Left forelimb (tissue), 1 donor: ENCODE data around the gene SLC47A1.
"Not testable (repeated sequence)": the region's sequence is repeated elsewhere in the genome, so short reads cannot be mapped to it uniquely, and the experiment has no call there.

ENCODE experiments used
- DNase-seq: peaks from one replicate; pipeline ENCODE4 v3.0.0-alpha.2; 2018; ENCODE audit warnings: low spot score

SLC47A1 gene

DNA sequence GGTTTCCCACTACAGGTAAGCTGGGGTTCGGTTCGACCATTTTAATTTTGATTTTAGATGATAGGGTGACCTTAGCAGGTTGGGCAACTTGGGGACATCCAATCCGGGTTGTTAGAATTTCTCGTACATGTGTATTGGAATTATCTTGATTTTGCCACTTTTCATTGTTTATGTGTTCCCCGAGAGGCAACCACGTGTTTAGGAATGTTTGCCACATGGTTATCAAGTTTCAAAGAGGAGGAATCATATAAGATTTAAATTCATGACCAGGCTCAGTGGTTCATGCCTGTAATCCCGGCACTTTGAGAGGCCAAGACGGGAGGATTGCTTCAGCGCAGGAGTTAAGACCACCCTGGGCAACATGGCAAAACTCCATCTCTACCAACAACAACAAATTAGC, 10.0 kb upstream of the SLC47A1 start:
- DNase-seq: no peak

DNA sequence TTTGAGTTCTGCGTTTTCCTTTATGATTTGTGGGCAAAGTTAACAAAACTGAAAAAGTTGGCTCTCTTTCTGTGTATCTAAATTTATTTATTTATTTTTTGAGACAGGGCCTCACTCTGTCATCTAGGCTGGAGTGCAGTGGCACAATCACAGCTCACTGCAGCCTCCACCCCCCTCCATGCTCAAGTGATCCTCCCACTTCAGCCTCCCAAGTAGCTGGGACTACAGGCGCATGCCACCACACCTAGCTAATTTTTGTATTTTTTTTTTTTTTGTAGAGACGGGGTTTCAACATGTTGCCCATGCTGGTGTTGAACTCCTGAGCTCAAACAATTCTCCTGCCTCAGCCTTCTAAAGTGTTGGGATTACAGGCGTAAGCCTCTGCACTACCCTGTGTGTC, 6.7 kb upstream of the SLC47A1 start:
- not testable (repeated sequence) for DNase-seq

GRCh38 chr17:19531780-19532501, 1.7 kb upstream of the SLC47A1 start:
- DNase-seq: no peak

DNA sequence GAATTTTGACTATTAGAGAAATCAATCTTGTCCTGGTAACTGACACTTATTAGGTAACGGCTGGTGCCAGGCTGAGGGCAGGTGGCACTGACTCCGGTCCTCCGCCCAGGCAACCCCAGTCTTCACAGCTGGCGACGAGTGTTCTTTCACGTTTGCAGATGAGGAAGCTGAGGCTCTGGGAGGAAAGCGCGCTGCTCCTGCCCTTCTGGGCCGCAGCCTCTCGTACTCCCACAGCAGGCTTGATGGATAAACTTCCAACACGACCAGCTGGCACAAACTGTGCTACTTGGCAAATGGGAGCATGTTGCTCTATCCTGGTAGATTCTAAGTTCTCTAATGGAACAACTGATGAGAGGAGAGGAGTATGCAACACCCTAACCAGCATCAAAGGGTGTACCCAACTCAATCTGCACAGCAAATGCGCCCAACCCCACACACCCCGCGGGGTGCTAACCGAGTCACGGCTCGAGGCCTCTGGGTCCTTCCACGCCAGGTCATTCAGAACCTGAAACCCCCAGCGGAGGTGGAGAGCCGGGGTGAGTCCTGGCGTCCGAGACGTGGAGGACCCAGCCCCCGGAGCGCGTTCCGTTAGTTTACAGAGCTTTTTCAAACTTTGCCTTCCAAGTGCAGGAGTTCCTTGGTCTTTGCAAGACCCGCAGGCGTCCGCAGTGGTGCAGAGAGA, 477 bp upstream of the SLC47A1 start:
- DNase-seq: no peak

- no peak for DNase-seq
These were observed 1.0 kb downstream of the SLC47A1 start for GRCh38 chr17:19534562-19535149.

- DNase-seq: no peak
These were observed 3.5 kb downstream of the SLC47A1 start for GRCh38 chr17:19537111-19537510.

DNA sequence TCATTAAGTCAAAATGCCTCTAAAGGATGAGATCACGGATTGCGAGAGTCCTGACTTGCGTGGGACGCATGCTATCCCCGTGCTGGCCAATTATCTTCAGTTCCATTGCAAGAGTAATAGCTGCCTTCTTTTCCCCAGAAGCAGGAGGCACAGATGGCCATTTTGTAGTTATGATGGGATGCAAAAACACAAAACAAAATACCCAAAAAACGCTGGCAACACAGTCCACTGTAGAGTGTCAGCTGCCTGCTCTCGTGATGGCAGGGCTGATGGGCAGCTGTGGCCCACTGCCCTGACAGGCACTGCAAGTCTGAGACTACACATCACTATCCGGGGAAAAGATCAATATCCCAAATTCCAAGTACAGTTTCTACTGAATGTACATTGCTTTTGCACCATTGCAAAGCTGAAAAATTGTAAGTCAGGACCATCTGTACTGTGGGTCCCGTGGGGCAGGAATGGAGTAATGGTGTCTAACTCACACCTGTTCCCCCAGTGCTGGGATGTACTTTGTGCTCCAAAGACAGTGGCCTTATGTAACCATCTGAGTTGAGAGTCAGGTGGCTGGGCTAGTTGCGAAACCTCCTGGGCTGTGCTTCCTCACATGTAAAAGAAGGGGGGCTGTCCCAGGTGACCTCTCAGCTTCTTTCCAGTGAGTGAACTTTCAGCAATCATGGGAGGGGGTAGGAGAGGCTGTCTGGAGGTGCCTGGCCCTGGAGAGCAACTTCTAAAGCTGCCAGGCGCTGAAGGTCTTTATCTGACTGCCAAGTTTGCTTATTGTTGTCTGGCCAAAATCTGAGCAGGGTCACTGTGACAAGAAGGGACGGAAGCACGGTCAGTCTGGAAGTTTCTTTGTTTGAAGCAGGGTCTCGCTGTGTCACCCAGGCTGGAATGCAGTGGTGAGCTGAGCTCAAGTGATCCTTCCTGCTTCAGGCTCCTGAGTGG, 4.7 kb downstream of the SLC47A1 start:
- DNase-seq: no peak

GRCh38 chr17:19539040-19539399, 5.4 kb downstream of the SLC47A1 start:
- no peak for DNase-seq

DNA sequence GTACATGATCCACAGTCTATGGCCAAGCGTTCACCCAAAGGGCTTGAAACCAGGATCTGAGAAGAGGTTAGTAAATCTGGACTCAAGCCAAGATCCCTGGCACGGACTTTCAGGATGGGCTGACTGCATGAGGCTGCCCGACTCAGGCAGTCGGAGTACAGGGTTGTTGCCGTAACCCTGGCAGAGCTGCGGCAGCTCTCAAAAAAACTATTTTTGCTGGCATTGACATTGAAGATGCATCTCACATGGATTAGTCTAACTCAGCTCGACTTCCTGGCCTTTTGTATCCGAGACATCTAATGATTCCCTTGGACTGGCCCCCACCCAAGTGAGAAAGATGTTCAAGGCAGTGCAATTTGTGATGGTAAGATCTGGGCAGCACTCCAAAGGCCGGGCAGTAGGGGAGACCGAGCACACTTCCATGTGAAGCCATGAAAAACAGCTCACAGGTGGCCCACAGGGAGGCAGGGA, 6.2 kb downstream of the SLC47A1 start:
- no peak for DNase-seq

DNA sequence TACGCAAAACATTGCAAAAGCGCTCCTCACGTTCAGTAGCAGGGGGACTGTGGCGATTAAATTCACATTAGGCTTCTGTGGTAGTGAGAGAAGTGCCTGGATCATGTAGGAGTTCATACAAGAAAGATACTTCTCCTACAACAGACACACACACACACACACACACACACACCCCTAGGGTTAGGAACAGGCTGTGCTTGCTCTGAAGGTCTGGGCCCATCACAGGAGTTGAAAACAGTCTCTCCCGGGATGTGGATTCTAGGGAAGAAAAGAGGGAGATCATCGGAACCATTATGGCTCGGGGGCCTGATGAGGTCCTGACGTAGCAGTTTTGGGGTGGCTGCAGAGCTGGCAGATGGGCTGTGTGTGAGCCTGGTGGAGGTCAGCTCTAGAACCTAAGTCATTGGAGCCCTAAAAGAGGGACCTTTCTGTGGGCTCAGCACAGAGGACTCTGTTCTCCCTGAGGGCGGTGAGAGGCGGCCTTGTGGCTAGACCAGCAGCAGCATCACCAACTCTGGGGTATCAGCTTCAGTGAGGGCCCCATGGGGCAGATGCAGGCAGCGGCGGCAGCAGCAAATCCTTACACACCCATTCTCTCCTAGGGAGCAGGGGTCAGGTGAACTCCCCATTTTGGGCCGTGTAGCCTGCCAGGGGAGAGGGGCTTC, 7.2 kb downstream of the SLC47A1 start:
- DNase-seq: no peak

GRCh38 chr17:19541445-19541844, 7.8 kb downstream of the SLC47A1 start:
- no peak for DNase-seq

DNA sequence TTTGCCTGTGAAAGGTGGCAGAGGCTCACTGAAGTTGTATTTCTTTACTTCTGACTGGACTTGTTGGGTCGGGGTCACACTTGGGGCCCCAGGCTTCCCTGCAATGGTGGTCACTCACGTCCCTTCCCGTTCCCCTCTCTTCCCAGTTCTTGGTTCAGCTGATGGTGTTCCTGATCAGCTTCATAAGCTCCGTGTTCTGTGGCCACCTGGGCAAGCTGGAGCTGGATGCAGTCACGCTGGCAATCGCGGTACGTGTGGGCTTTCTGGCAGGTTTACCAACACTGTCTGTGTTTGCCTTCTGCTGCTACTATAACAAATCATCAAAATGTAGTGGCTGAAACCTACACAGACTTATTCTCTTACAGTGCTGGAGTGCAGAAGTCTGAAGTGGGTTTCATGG, 8.6 kb downstream of the SLC47A1 start:
- DNase-seq: no peak

GRCh38 chr17:19544366-19544765, 10.7 kb downstream of the SLC47A1 start:
- DNase-seq: no peak

GRCh38 chr17:19546289-19547065, 12.8 kb downstream of the SLC47A1 start:
- DNase-seq: no peak

DNA sequence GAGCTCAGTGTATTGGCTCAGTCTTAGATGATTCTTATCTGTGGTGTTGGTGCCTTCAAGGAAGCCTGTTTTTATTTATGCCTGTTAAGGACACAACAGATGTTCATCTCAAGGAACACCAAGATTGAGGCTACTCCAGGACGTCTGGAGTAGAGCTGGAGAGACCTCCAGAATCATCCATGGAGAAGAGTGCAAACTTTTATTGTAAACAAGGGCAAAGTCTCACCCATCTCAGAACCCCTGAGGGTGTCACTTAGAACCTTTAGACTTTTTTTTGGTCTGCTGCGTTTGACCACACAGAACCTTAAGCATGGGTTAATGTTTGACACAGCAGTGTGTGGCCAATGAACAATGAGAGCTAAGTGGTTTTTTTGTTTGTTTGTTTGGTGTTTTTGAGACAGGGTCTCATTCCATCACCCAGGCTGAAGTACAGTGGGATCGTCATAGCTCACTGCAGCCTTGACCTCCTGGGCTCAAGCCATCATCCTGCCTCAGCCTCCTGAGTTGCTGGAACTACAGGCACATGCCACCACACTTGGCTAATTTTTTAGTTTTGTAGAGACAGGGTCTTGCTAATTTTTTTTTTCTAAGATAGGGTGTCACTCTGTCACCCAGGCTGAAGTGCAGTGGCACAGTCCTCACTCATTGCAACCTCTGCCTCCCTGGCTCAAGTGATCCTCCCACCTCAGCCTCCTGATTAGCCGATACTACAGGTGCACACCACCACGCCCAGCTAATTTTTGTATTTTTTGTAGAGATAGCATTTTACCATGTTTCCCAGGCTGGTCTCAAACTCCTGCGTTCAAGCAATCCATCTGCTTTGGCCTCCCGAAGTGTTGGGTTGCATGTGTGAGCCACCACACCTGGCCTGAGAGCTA, 16.3 kb downstream of the SLC47A1 start:
- DNase-seq: no peak

DNA sequence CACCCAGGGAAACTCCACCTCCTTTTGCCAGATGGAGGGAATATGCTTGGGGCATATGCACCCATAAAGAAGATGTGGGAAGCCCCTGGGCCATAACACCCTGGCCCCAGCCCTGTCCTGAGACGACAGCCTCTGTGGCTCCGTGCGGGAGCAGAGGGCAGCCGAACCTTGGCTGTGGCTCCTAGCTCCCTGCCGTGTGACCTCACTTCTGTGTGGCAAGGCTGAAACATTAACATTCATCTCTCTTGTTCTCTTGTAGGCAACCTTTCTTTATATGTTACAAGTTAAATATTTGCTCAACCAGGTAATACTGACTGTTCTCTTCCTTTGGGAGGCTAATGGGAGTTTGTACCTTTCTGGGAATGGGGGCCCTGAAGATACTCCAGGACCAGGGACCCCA, 17.5 kb downstream of the SLC47A1 start:
- no peak for DNase-seq

GRCh38 chr17:19551591-19552148, 18.0 kb downstream of the SLC47A1 start:
- no peak for DNase-seq

DNA sequence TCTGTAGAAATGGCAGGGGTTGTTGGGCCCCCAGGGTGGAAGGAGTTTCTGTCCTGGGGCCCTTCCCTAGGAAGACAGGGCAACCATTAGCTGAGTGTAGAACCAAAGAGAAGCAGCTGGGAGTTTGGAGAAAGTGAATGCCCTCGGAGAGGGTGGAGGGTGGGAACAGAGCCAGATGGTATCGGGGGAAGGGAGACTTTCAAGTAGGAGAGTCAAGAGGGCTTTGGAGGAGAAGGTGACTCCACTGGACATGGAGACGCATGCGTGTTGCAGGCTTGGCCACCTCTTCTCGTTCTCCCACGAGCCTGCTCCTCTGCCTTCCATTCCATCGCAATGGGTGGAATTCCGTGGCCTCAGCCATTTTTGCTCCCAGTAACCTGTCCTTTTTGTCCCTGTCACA, 19.4 kb downstream of the SLC47A1 start:
- DNase-seq: no peak

DNA sequence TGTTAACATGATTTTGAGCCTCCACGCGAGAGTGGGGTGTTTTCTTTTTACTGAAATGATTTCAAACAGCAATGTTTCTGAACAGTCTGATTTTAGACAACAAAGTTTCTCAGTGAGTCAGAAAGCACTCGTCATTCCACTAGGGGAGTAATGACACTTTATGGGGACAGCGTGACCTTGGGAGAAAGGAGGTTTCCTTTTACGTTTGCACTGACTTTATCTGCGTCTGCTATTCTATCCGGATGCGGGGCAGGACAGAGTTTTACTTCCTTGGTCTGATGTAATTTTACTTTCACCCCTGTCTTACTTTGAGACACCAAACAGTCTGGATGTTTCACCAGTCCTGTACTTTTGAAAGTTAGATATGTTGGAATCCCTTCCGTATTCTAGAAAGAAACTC, 20.7 kb downstream of the SLC47A1 start:
- no peak for DNase-seq

GRCh38 chr17:19555746-19556145, 22.1 kb downstream of the SLC47A1 start:
- no peak for DNase-seq
